Stimulated activated CD4-positive, alpha-beta T cell treated with anti-CD3 and anti-CD28 coated beads, TNF-alpha, amount 100 ng/mL, for 24 hours (primary cell): ENCODE results near the gene MYO9A.
A peak's percentile ranks its signal among the peaks of the same experiment; 100 is the strongest.

ENCODE experiments used
- DNase-seq, 3 experiments: peaks; one replicate each; pipeline ENCODE4 v3.0.0-alpha.2; 2020; ENCODE audit warnings: low read depth in 3 of 3

Gene MYO9A, protein sequence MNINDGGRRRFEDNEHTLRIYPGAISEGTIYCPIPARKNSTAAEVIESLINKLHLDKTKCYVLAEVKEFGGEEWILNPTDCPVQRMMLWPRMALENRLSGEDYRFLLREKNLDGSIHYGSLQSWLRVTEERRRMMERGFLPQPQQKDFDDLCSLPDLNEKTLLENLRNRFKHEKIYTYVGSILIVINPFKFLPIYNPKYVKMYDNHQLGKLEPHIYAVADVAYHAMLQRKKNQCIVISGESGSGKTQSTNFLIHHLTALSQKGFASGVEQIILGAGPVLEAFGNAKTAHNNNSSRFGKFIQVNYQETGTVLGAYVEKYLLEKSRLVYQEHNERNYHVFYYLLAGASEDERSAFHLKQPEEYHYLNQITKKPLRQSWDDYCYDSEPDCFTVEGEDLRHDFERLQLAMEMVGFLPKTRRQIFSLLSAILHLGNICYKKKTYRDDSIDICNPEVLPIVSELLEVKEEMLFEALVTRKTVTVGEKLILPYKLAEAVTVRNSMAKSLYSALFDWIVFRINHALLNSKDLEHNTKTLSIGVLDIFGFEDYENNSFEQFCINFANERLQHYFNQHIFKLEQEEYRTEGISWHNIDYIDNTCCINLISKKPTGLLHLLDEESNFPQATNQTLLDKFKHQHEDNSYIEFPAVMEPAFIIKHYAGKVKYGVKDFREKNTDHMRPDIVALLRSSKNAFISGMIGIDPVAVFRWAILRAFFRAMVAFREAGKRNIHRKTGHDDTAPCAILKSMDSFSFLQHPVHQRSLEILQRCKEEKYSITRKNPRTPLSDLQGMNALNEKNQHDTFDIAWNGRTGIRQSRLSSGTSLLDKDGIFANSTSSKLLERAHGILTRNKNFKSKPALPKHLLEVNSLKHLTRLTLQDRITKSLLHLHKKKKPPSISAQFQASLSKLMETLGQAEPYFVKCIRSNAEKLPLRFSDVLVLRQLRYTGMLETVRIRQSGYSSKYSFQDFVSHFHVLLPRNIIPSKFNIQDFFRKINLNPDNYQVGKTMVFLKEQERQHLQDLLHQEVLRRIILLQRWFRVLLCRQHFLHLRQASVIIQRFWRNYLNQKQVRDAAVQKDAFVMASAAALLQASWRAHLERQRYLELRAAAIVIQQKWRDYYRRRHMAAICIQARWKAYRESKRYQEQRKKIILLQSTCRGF (N-terminal part only)

DNA sequence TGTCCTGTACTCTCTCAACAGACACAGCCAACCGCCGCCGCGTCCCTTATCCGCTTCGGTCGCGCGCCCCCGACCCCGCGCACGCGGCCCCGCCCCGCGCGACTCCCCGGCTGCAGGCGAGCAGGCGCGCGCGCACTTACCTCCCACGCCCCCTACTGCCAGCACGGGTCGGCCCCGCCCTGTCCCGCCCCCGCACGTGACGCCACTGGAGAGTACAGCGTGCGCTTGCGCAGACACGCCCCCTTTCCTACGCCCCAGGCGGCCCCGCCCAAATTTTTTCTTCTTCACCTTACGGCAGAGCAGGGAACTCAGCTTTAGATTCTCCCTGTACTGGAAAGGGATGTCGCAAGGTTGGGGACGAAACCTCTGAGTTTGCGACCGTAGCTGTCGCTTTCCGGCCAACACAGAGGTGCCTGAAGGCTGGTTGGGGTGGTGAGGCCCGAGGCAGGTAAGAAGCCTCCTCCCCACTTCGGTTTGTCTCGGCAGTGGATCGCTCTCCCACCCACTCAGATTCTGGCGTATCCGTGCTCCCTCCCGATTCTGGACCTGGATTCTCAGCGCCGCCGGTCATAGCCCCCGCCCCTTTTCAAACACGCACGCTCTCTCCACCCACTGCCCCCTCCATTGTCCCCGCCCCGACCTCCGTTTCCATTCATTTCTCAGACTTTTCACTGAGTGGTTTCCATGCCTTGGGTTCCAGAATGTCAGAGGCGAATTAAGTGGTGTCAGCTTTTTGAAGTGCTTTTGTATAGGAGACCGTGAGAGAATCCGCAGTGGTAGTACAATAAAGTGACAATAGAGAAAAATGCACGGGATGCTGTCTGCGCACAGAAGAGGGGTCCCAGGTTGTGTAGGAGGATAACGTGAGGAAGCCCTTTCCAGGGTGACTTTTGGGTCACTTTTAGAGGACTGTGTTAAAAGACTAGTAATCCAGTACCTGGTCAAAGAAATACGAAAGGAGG lies at the start of gene MYO9A, which contains the start of gene SENP8:
MYO9A (minus strand) TSS at position 134 of the 962 bp plus-strand sequence. CDS start 71,587 bp downstream, outside the sequence.
SENP8 (plus strand) TSS at position 387 of the 962 bp plus-strand sequence. CDS start 21,221 bp downstream, outside the sequence.
- DNase-seq, result peak; percentile 98 to 100 (median 99)

DNA sequence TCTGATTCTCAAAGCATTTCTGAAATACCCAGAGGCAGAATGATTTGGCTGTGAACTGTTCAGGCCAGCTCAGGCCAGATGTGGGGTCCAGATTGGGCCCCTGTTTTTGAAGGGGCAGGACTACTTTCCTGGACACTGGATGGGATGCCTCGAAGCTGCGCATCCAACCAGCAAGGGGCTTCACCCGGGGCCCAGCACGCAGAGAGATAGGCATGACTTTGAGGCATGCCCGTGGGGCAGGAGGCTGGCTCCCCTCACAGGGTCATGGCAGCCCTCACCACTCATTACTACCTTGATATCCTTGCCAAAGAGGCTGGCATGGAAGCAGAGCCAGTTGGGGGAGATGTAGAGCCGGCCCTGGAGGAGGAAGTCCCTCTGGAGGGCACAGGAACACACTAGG lies 49.5 kb upstream of the MYO9A start:
- no peak for DNase-seq

DNA sequence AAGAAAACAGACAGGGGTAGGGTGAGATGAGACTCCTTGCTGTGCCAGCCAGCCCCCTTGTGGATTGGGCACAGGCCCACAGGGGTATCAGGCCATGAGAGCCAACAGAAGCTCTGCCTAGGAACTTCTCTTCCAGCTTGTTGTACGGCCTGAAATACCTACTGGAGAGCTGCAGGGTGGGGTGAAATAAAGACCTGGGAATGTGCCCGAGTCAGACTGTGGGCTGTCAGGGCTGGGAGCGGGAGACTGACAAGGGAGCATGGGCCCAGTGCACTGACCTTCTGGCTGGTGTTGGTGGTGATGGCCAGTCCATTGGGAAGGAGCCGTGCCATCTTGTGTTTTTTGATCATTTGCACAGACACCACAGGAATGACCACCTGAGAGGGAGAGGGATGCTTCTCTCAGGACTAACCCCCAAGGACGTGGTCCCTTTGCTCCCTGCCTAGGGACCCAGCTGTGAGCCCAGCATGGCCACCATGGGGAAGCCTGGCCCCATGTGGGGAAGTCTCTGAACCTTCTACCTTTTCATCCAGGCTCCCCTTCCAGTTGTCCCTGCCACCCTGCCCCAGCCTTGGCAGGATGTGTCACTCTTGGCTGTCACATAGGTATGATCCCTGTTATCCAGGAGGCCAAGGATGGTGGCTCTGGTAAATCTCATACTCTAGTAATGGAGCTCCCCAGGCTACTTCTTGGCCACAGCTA lies 48.9 kb upstream of the MYO9A start:
- no peak for DNase-seq

DNA sequence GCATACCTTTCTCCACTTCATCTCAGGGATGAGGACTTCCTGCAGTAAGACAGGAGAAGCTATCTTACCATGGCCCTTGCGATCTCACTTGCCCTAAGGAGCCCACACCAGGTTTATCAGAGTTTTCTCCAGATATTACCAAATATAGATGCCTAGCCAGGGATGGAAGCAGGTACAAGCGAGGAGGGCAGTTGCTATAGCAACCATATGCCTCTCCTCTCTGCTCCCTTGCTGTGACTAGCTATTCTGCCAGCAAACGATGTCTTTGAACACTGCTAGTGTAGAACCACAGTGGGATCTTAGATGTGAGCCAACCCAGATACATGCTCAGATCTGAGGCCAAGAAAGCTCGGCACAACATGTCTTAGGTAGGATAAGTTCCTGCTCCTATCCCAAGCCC lies 45.8 kb upstream of the MYO9A start:
- DNase-seq, result no peak

DNA sequence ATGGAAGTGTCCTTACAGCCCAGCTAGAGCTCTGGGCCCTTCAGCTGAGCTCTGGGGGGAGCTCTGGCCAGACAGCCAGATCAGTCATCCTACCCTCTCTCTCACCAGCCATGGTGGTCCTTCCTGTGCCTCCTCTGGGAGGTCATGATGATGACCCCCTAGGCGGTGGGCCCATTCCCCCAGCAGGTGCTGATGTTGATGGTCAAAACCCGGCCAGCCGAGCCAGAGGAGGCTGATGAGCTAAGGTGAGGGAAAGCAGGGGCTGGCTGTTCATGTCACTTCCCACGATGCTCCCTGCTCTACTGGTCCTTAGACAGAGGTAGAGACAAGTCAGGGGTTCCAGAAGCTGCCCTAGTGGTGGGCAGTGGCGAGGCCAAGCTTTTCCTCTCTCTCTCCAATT lies 44.6 kb upstream of the MYO9A start:
- DNase-seq, result no peak

DNA sequence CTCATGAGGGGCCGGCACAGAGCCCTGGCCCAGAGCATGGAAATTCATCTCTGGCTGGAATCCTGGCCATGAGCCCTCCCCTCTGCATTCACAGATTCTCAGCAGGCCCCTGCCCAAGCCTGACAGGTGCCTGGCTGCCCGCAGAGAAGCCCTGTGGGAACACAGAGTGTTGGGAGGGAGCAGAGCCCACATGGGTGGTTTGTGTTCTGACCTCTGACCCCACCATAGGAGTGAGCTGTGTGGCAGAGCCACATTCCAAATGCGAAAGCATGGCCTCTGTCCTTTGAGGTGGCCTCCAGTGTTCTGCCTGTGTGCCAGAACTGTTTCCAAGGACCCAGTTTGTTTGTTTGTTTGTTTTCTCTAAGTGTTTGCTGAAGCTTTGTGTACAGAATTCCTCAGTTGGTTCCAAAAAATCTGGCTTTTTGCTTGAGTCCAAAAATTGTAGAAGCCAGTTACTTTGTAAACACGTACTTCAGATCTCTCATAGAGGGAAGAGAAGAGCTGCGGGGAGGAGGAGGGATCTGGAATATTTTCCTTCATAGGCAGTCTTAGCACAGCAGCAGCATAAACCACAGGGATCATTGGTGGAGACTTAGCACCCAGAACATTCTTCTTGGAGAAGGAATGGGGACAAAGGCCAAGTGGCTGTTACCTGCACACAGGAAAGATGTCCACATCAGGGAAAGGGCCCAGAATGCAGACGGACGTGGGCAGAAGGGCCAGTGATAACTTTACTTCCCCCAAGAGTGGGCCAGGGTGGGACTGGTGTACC lies 43.6 kb upstream of the MYO9A start:
- no peak for DNase-seq

DNA sequence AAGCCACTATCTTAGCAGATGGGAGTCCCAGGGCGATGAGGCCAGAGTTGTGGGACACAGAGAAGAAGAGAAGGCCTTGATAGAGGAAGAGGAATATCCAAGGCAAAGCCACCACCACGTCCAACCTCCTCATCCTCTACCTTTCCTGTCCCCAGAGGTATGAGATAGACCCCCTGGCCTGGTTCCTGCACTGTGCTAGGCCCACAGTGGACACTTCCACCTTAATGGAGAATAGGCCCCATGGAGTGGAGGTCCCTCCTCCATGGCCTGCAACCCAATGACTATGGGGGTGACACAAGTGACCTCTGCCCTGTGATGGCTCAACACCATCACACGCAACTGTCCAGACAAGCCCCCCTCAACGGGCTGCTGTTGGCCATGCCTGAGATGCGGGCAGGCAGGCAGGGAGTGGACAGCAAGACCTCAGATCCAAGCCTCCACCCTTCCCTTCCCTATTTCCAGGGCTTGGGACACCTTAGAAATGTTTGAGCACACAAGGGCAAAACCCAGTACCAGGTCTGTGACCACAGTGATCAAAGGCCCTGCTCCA lies 42.8 kb upstream of the MYO9A start:
- no peak for DNase-seq

DNA sequence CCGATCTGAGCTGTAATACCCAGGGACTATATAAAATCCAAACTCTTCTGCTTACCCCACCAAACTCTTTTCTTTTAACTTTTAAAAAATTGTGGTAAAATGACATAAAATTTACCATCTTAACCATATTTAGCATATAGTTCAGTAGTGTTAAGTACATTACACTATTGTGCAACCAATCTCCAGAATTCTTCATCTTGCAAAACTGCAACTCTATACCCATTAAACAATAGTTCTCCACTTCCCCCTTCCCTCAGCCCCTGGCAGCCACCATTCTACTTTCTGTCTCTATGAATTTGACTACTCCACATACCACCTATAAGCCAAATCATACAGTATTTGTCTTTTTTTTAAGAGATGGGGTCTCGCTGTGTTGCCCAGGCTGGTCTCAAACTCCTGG lies 39.0 kb upstream of the MYO9A start:
- no peak for DNase-seq

DNA sequence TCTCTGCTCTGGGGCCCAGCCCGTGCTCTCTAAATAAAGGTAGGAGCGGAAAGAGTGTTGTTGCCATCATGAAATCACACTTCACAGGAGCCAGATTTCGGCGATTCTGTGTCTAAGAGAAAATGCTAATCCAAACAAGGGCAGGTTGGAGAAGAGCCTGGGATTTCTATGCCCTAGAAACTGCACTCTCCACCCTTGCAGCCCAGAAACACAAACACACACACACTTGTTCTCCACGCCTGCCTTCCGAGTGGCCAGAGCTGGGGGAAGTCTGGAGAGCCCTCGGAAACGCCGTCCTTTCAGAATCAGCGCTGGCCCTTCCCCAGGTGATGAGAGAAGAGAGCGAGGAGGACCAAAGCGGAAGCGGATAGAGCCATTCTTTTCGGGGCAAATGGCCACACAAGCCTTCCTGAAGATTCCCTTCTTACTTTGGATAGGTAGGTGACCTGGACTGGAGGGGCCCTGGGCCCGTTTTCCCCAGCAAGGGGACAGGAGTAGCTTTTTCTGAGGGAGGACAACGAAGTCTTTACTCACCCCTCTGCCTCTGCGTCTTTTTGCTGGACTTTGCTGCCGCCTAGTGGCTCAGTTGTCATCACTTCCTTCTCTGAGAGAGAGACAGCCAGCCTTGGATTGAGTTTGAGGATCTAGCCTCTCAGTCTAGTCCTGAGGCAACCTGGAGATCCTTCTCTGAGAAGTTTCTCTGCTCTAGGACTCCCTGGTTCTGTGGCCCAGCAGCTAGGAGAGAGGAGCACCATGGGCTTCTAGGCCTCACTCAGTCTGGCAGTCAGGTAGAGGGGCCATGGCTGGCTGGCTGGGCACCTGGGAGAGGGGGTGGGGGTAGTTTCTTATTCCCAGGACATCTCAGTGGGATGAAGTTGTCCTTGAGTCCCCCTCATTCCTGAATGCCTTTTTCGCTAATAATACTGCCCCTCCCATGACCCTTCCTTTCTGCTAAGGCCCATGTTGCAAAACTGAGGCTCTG lies 38.0 kb upstream of the MYO9A start:
- DNase-seq, result peak; percentile 64 to 83 (median 67)

DNA sequence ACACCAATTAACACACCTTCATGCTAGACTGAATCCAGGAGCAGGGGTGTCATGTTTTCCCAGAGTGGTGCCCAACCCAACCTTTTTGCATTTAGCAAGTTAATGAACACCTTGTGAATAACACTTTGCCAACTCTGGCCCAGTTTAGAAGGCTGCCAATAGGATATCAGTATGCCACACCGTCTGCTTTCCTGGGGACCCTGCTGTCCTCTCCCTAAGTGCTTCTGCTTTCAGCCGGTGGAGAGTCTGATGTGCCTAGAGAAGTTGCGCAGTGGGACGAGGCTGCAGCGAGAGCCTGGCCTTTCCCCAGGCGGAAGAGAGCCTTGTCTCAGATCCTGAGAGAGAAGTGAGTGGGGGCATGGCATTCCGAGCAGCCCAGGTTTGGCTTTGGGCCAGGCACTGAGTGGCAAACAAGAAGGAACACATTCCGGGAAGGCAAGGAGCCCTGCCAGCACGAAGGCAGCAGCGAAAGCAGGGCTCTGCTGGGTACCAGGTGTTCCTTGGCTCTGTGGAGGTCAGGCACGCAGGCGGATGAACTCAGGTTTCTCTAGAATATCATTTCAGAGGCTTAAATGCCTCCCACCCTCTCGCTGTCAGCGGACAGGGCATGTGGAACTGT lies 37.2 kb upstream of the MYO9A start:
- no peak for DNase-seq

DNA sequence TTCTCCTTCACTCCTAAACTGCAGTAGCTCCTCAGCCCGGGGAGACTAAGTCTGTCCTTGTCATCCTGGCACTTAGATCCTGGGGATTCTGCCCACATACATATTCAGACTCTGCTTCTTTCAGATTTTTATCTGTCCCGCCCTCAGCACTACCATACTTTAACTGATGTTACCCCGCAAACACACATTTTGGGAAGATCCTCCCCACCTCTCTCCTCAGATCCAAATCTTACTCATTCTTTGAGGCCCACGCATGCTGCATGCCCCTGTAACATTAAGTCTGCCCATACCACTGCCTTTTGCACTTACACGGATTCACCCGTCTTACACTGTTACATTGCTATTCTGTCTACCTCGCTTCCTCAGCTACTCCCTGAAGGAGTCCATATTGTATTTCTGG lies 36.4 kb upstream of the MYO9A start:
- DNase-seq, result no peak

DNA sequence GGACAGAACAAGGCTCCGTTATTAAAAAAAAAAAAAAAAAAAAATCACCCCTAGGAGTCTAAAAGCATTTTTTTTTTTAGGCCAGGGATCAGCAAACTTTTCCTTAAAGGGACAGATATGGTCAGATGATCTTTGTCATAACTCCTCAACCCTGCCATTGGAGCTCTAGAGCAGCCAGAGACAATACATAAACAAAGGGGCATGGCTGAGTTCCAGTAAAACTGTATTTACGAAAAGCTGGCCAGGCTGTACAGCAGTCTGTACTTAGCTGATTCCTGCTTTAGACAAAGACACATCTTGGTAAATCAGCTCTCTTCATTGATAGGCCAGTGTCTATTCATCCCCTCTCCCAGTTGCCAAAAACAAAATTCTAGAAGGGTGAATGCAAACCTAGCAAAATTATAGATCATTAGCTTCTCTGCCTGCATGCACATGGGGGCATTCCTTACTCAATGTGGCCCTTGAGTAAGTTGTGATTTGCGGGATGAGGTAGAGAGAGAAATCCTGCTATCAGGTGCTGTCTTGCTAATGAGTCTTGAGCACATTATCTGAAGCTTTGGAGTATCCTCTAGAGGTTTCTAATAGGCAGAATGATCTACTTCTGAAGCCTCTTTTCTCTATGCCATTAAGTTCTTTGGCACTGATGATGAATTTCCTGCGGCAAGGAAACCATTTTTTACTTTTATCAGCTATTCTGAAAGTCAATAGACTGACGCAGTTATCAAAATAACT lies 35.5 kb upstream of the MYO9A start:
- DNase-seq, result no peak

DNA sequence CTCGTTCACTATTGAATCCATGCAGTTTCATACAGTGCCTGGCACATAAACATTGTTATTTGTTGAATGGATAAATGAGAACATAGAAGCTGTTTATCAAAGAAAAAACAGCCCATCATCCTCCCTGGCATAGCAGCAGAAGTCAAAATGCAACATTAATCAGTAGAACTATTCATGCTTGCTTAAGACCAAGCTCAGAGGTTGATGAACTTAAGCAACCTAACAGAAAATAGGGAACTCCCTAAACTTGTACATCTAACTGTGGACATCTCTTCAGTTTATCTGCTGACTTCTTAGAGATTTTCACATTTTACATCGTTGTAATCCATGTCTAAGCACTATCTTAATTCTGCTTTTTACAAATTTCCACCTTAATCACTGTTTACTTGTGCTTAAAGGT lies 29.5 kb upstream of the MYO9A start:
- DNase-seq, result no peak

DNA sequence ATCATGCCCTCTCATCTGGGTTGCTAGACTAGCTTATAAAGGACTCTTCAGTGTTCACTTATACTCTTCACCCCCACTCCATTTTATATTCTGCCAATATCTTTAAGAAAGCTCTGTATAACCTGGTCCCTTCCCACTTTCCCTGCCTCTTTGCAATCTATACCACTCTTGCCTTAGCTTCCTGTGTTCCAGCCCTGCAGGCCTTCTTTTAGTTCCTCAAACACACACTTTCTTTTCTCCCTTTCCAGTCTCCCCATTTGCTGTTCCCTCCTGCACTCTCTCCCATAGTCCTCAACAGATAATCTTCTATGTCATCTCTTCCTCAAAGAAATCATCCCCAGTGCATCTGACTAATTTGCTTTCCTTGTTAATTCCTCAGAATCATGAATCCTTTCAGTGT lies 29.0 kb upstream of the MYO9A start:
- no peak for DNase-seq

DNA sequence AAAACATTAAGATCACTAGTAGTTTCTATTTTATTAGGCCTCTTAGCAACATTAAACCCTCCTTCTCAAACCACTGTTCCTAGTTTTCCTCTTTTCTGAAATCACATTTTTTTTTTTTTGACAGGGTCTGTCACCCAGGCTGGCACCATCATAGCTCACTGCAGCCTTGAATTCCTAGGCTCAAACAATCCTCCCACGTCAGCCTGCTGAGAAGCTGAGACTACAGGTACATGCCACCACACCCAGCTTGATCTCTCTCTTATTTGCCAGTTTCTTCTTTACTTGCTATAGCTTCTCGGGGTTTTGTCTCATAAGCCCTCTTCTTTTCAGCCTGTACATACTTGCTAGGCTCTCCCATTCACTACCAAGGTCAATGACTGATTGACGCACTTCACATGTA lies 28.3 kb upstream of the MYO9A start:
- no peak for DNase-seq

DNA sequence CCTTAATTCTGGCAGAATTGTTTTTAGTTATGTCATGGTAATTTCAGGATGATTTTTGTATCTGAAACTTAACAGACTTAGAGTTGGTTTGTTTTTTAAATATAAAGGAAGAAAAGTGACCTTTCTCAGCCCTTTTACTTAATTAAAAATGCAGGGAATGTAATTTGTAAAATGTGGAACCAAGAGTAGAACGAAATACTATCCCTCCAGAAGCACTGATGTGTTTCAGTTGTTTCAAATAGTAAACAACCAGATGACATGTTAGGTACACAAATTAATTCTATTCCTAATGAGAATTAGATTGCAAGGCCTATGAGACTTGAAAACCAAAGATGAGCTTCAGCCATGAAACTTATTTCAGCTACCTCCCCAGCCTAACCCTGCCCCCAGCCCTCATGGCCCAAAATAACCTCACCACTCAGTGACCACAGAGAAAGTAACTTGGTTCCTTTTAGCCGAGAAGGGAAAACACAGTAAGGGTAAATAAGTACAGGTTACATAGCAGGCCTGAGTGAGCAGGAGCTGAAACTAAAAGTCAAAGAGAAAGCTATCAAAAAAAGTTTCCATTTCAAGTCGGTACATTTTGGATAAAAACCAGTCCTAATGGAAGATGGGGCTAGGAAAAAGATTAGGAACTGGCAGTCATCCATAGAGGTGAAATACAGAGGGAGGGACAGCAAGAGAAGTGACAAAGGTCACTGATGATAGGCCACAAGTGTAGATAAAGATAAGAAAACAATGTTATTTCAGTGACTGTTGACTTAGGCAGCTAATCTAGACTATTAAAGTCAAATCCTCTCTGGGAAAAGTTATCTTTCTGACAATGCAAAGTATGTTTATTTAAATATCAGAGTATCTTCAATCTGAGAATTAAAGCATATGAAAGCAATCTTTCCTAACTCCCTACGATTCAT lies 23.5 kb upstream of the MYO9A start:
- DNase-seq, result no peak
